DOHH2 (cell line): ENCODE data around the gene GALNT7.

Source experiments
- H3F3A ChIP-seq: fragments of 200-600 bp; sonication (generic), shearing (Covaris generic); 2 replicates; pipeline ENCODE4 v1.6.0; 2016; ENCODE audit warnings: antibody characterized with exemption, mild to moderate bottlenecking; ENCODE audit not compliant: control insufficient read depth, insufficient read depth
- H3K27ac ChIP-seq: fragments of 200-600 bp; sonication (generic); 2 replicates; pipeline ENCODE4 v1.5.1; 2014; ENCODE audit warnings: low read depth, mild to moderate bottlenecking, low read length, moderate library complexity
- H3K27me3 ChIP-seq: fragments of 200-600 bp; sonication (generic); 2 replicates; pipeline ENCODE4 v1.6.1; 2014; ENCODE audit warnings: mild to moderate bottlenecking, low read length, mixed read lengths; ENCODE audit not compliant: control insufficient read depth
- H3K36me3 ChIP-seq: fragments of 200-600 bp; sonication (generic); 2 replicates; pipeline ENCODE4 v1.6.1; 2014; ENCODE audit warnings: mild to moderate bottlenecking, low read length, moderate library complexity, mixed read lengths; ENCODE audit not compliant: control insufficient read depth
- H3K4me1 ChIP-seq: fragments of 200-600 bp; sonication (generic); 2 replicates; pipeline ENCODE4 v1.6.1; 2014; ENCODE audit warnings: mild to moderate bottlenecking, low read length, mixed read lengths; ENCODE audit not compliant: control insufficient read depth
- H3K4me2 ChIP-seq: fragments of 200-600 bp; sonication (generic); 2 replicates; pipeline ENCODE4 v1.6.0; 2014; ENCODE audit warnings: mild to moderate bottlenecking, low read length, moderate library complexity
- H3K4me3 ChIP-seq: fragments of 200-600 bp; sonication (generic); 2 replicates; pipeline ENCODE4 v1.5.1; 2014; ENCODE audit warnings: mild to moderate bottlenecking, low read length, mixed read lengths
- H3K79me2 ChIP-seq: fragments of 200-600 bp; sonication (generic); 2 replicates; pipeline ENCODE4 v1.6.1; 2014; ENCODE audit warnings: mild to moderate bottlenecking, low read length, mixed read lengths; ENCODE audit not compliant: control insufficient read depth
- H3K9me2 ChIP-seq: fragments of 200-600 bp; sonication (generic); replicated peaks from 2 replicates; pipeline ENCODE4 v1.6.1; 2014; ENCODE audit warnings: mild to moderate bottlenecking, low read length, mixed read lengths; ENCODE audit not compliant: control insufficient read depth
- H3K9me3 ChIP-seq: fragments of 200-600 bp; sonication (generic); 2 replicates; pipeline ENCODE4 v1.6.1; 2014; ENCODE audit warnings: antibody characterized with exemption, low read length, mixed read lengths; ENCODE audit not compliant: control insufficient read depth, insufficient read depth
- H4K20me1 ChIP-seq: fragments of 200-600 bp; sonication (generic); 2 replicates; pipeline ENCODE4 v1.6.0; 2014; ENCODE audit warnings: low read depth, mild to moderate bottlenecking, antibody characterized with exemption, low read length, moderate library complexity; ENCODE audit not compliant: control insufficient read depth, insufficient read depth
- CTCF ChIP-seq: fragments of 200-600 bp; sonication (generic); IDR thresholded peaks from one replicate; pipeline ENCODE4 v1.5.1; 2014; ENCODE audit warnings: antibody characterized with exemption, mild to moderate bottlenecking, low read depth, low read length; ENCODE audit not compliant: poor library complexity, severe bottlenecking
- EZH2phosphoT487 ChIP-seq: fragments of 200-600 bp; sonication (generic); IDR thresholded peaks from 2 replicates; pipeline ENCODE4 v1.6.1; 2017; ENCODE audit warnings: borderline replicate concordance, mild to moderate bottlenecking, antibody characterized with exemption, low read length, moderate library complexity, mixed read lengths

Gene GALNT7

GRCh38 chr4:173280998-173281397, 112.4 kb downstream of the GALNT7 start:
- H3K9me3 ChIP-seq, result peaks cover 25% of the 10 kb centered on the region
- H4K20me1 ChIP-seq, result no peaks in the 10 kb centered on the region
- H3K27me3 ChIP-seq, result no peaks in the 10 kb centered on the region
- no peak overlapping the region for H3K4me2 ChIP-seq
- no peaks in the 10 kb centered on the region for H3K9me2 ChIP-seq
- peaks cover 18% of the 10 kb centered on the region for H3K79me2 ChIP-seq
- TF ChIP-seq CTCF, result no peak
- no peak for TF ChIP-seq EZH2phosphoT487
- H3F3A ChIP-seq, result no peaks in the 10 kb centered on the region
- H3K36me3 ChIP-seq, result peaks cover 9% of the 10 kb centered on the region
- no peak overlapping the region for H3K4me3 ChIP-seq
- no peaks in the 10 kb centered on the region for H3K4me1 ChIP-seq
- H3K27ac ChIP-seq, result no peak overlapping the region

- H3K9me2 ChIP-seq, result no peaks in the 10 kb centered on the region
- H3K4me1 ChIP-seq, result no peaks in the 10 kb centered on the region
- no peak overlapping the region for H3K4me3 ChIP-seq
- no peak overlapping the region for H3K27ac ChIP-seq
- no peak for TF ChIP-seq CTCF
- no peaks in the 10 kb centered on the region for H3K27me3 ChIP-seq
- peaks cover 15% of the 10 kb centered on the region for H3K36me3 ChIP-seq
- no peaks in the 10 kb centered on the region for H3F3A ChIP-seq
- no peak overlapping the region for H3K4me2 ChIP-seq
- H3K9me3 ChIP-seq, result peaks cover 31% of the 10 kb centered on the region
- H3K79me2 ChIP-seq, result peaks cover 18% of the 10 kb centered on the region
- no peaks in the 10 kb centered on the region for H4K20me1 ChIP-seq
These were observed 113.0 kb downstream of the GALNT7 start for GRCh38 chr4:173281406-173282255.

GRCh38 chr4:173282256-173282562, 113.6 kb downstream of the GALNT7 start:
- no peaks in the 10 kb centered on the region for H3F3A ChIP-seq
- H4K20me1 ChIP-seq, result no peaks in the 10 kb centered on the region
- H3K9me3 ChIP-seq, result peaks cover 35% of the 10 kb centered on the region
- H3K27ac ChIP-seq, result no peak overlapping the region
- H3K4me3 ChIP-seq, result no peak overlapping the region
- TF ChIP-seq CTCF (no peak), EZH2phosphoT487 (no peak)
- H3K36me3 ChIP-seq, result peaks cover 15% of the 10 kb centered on the region
- no peaks in the 10 kb centered on the region for H3K9me2 ChIP-seq
- H3K27me3 ChIP-seq, result no peaks in the 10 kb centered on the region
- H3K4me2 ChIP-seq, result no peak overlapping the region
- no peaks in the 10 kb centered on the region for H3K4me1 ChIP-seq
- H3K79me2 ChIP-seq, result peaks cover 18% of the 10 kb centered on the region
